Peyer's patch (tissue), 4 donors: ENCODE data around the gene TMEM235.

Experiments used
- CTCF ChIP-seq, 6 experiments: fragments of 450-650 bp in 4 of 6; fragments of 200-600 bp in 2 of 6; sonication (generic) in 1 of 6; IDR thresholded peaks; one replicate each; pipeline ENCODE4 v1.5.1; 2017 to 2019; ENCODE audit warnings: antibody characterized with exemption in 6 of 6, mild to moderate bottlenecking in 3 of 6, moderate library complexity in 1 of 6
- POLR2A ChIP-seq, 2 donors: fragments of 450-650 bp; IDR thresholded peaks; one replicate each; pipeline ENCODE4 v1.5.1; 2017; ENCODE audit warnings: antibody characterized with exemption in 2 of 2, mild to moderate bottlenecking in 2 of 2, moderate library complexity in 2 of 2

GRCh38 chr17:78289004-78289403 is 57.6 kb downstream of the TMEM235 start:
- TF ChIP-seq CTCF (IDR thresholded peaks at IDR 0.05) (no peak), POLR2A (IDR thresholded peaks at IDR 0.05) (no peak)
